Liver (tissue), 9 donors: Measurements from ENCODE around the gene RGS18. TPM values are rescaled to one million over a fixed set of nuclear protein-coding genes. Genes with fewer than 3 reads are reported as not detected.
"Not testable (repeated sequence)": the region's sequence is repeated elsewhere in the genome, so short reads cannot be mapped to it uniquely, and the experiment has no call there.

Experiments used
- DNase-seq: peaks from one replicate; pipeline ENCODE4 v3.0.0-alpha.2; 2017; ENCODE audit warnings: low spot score
- H3K27ac ChIP-seq, 2 donors: one replicate each; pipeline ENCODE4 v1.7.0; 2013; ENCODE audit warnings: inconsistent platforms in 2 of 2, low read length in 2 of 2, control low read depth in 1 of 2, low read depth in 1 of 2, mild to moderate bottlenecking in 1 of 2
- H3K27me3 ChIP-seq, 4 donors: one replicate each; pipeline versions ENCODE4 v1.6.1 to v1.7.0; 2013; ENCODE audit warnings: low read length in 3 of 4, inconsistent platforms in 1 of 4, mild to moderate bottlenecking in 1 of 4, moderate library complexity in 1 of 4; ENCODE audit not compliant: control insufficient read depth in 4 of 4, insufficient read depth in 4 of 4
- H3K36me3 ChIP-seq, 4 donors: one replicate each; pipeline versions ENCODE4 v1.6.1 to v1.7.0; 2013; ENCODE audit warnings: low read length in 3 of 4, mild to moderate bottlenecking in 3 of 4, low read depth in 1 of 4, moderate library complexity in 1 of 4; ENCODE audit not compliant: control insufficient read depth in 4 of 4, insufficient read depth in 3 of 4
- H3K4me1 ChIP-seq, 4 donors: one replicate each; pipeline versions ENCODE4 v1.6.1 to v1.7.0; 2013; ENCODE audit warnings: low read length in 3 of 4, mild to moderate bottlenecking in 3 of 4, moderate library complexity in 1 of 4; ENCODE audit not compliant: control insufficient read depth in 4 of 4, insufficient read depth in 4 of 4
- H3K4me3 ChIP-seq, 3 donors: one replicate each; pipeline versions ENCODE4 v1.6.1 to v1.7.0; 2013; ENCODE audit warnings: low read length in 3 of 3, control low read depth in 1 of 3, low read depth in 1 of 3, mild to moderate bottlenecking in 1 of 3
- H3K9ac ChIP-seq, 2 donors: one replicate each; pipeline ENCODE4 v1.7.0; 2013; ENCODE audit warnings: low read length in 2 of 2, mild to moderate bottlenecking in 2 of 2, moderate library complexity in 2 of 2, control low read depth in 1 of 2, low read depth in 1 of 2
- H3K9me3 ChIP-seq, 4 donors: one replicate each; pipeline versions ENCODE4 v1.6.1 to v1.7.0; 2013; ENCODE audit warnings: low read length in 3 of 4; ENCODE audit not compliant: control insufficient read depth in 4 of 4
- ATF3 ChIP-seq: IDR thresholded peaks from 2 replicates; pipeline ENCODE4 v1.6.1; 2016; ENCODE audit warnings: antibody characterized with exemption
- CTCF ChIP-seq: fragments of 150-350 bp; IDR thresholded peaks from 2 replicates; pipeline ENCODE4 v1.5.1; 2017; ENCODE audit warnings: improper control_type of control experiment, low read depth, low read length; ENCODE audit not compliant: missing input control
- EGR1 ChIP-seq, 2 donors: IDR thresholded peaks; 2 replicates each; pipeline ENCODE4 v1.6.1; 2016 to 2018; ENCODE audit warnings: antibody characterized with exemption in 2 of 2, low read depth in 2 of 2
- FOXA2 ChIP-seq: IDR thresholded peaks from 2 replicates; pipeline ENCODE4 v1.6.1; 2016; ENCODE audit warnings: antibody characterized with exemption
- GABPA ChIP-seq, 2 donors: IDR thresholded peaks in 1 of 2; conservative IDR thresholded peaks in 1 of 2; 2 replicates each; pipeline ENCODE4 v1.6.1; 2016; ENCODE audit warnings: antibody characterized with exemption in 2 of 2, mild to moderate bottlenecking in 1 of 2, moderate library complexity in 1 of 2
- HNF4A ChIP-seq, 2 donors: conservative IDR thresholded peaks; 2 replicates each; pipeline ENCODE4 v1.6.1; 2016; ENCODE audit warnings: antibody characterized with exemption in 2 of 2, mild to moderate bottlenecking in 2 of 2
- HNF4G ChIP-seq: IDR thresholded peaks from 2 replicates; pipeline ENCODE4 v1.6.1; 2016; ENCODE audit warnings: antibody characterized with exemption
- RAD21 ChIP-seq, 2 donors: IDR thresholded peaks; 2 replicates each; pipeline ENCODE4 v1.6.1; 2016; ENCODE audit warnings: antibody characterized with exemption in 2 of 2, mild to moderate bottlenecking in 2 of 2
- RXRA ChIP-seq, 2 donors: IDR thresholded peaks; 2 replicates each; pipeline ENCODE4 v1.6.1; 2017 to 2018; ENCODE audit warnings: antibody characterized with exemption in 2 of 2, mild to moderate bottlenecking in 1 of 2
- SP1 ChIP-seq: IDR thresholded peaks from 2 replicates; pipeline ENCODE4 v1.6.1; 2018; ENCODE audit warnings: antibody characterized with exemption, mild to moderate bottlenecking
- TAF1 ChIP-seq: conservative IDR thresholded peaks from 2 replicates; pipeline ENCODE4 v1.6.1; 2016; ENCODE audit warnings: antibody characterized with exemption, mild to moderate bottlenecking
- YY1 ChIP-seq: IDR thresholded peaks from 2 replicates; pipeline ENCODE4 v1.6.1; 2016; ENCODE audit warnings: antibody characterized with exemption, mild to moderate bottlenecking
- WGBS: extraction: QIAGEN DNeasy Blood & Tissue Kit; methylation state at CpG from one replicate; pipeline ENCODE4 v1.1.7; 2013; 5-methylcytosine and 5-hydroxymethylcytosine counted together
- polyA plus RNA-seq, 2 donors: library from polyadenylated mRNA; stranded (reverse) in 1 of 2; unstranded in 1 of 2; fragments of 200-250 nt in 1 of 2; fragments of >200 nt in 1 of 2; fragmentation: Nextera tagmentation in 1 of 2; extraction: Ambion mirVana in 1 of 2; gene quantifications; one replicate each; pipeline versions ENCODE4 v1.2.1 to v1.2.3, GENCODE V29; 2013 to 2015
- total RNA-seq, 2 donors: library from RNA; depleted of rRNA; stranded (reverse); fragments of >200 nt; gene quantifications; one replicate each; pipeline ENCODE4 v1.2.3, GENCODE V29; 2014
- TF ChIP-seq, protein P1 (sequence below): IDR thresholded peaks from 2 replicates; pipeline ENCODE4 v1.6.1; 2016; ENCODE audit warnings: antibody characterized with exemption
- TF ChIP-seq, protein P2 (sequence below): IDR thresholded peaks from 2 replicates; pipeline ENCODE4 v1.6.1; 2016; ENCODE audit warnings: antibody characterized with exemption
- donor health status: healthy.
- donor health status: healthy.
- donor health status: healthy.
- donor health status: healthy.
- donor health status: healthy.

RGS18 gene
- total and polyA plus RNA-seq, 4 donors, result 1.0 to 11.1 (median 1.8) TPM

DNA sequence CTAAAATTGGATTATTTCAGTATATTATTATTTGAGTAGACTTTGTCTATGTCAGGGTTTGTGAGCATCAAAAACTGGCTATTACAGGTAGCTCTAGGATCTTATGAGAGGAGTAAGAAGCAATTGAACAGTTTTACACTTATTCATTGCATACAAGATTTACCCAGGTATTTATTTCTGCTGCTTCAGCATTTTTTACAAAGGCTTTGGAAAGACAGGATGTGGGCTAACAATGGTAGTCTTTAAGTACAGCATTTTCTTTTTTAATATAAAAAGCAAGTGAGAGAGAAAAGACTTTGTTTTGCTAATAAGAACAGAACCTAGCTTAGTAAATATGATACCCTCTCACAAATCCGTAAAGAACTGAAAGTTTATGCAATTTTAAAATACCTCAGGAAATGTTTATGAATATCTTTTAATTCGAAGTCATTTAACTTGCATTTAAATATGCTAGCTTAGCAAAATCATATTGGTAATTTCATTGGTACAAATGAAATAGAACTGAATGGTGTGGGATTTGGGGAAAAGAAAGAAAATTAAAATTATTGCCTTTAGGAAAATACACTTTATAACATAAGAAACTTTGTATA is 32.1 kb upstream of the RGS18 start:
- no peaks in the 10 kb centered on the region for H3K27me3 ChIP-seq
- no peak overlapping the region for H3K9ac ChIP-seq
- H3K9me3 ChIP-seq, result no peaks in the 10 kb centered on the region
- TF ChIP-seq HNF4G, result no peak
- TF ChIP-seq YY1, result no peak
- TF ChIP-seq SP1, result no peak
- TF ChIP-seq TAF1, result no peak
- TF ChIP-seq, protein P1, sequence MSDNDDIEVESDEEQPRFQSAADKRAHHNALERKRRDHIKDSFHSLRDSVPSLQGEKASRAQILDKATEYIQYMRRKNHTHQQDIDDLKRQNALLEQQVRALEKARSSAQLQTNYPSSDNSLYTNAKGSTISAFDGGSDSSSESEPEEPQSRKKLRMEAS, result no peak
- no peak for TF ChIP-seq FOXA2
- H3K27ac ChIP-seq, result no peak overlapping the region
- H3K36me3 ChIP-seq, result no peaks in the 10 kb centered on the region
- no peak overlapping the region for H3K4me3 ChIP-seq
- H3K4me1 ChIP-seq, result no peaks in the 10 kb centered on the region
- no peak for DNase-seq
- 42% methylated on average over 2 of the region's 2 CpGs for WGBS

DNA sequence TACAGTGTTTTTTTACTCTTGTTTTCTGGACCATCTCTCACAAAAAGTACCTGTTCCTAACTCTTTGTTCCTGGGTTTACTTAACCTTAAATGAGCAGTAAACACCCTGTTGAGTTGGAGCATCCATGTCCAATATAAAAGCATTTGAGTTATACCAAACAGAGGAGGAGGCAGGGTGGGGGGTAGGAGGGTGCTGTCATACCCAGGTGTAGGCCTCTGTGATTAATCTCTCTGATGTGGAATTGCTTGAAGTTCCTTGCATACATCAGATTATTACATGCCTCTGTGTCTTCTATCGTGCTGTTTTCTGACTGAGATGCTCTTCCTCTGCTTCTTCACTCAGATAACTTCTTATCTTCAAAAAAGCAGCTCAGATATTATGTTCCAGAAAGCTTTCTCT is 28.1 kb upstream of the RGS18 start:
- DNase-seq, result no peak
- Histone ChIP-seq H3K9me3 (no peaks in the 10 kb centered on the region), H3K4me1 (no peaks in the 10 kb centered on the region), H3K9ac (no peak overlapping the region), H3K27me3 (no peaks in the 10 kb centered on the region), H3K4me3 (no peak overlapping the region), H3K36me3 (no peaks in the 10 kb centered on the region), H3K27ac (no peak overlapping the region)
- no peak for TF ChIP-seq FOXA2
- no peak for TF ChIP-seq RXRA (IDR thresholded peaks at IDR 0.05)
- TF ChIP-seq, protein P2, sequence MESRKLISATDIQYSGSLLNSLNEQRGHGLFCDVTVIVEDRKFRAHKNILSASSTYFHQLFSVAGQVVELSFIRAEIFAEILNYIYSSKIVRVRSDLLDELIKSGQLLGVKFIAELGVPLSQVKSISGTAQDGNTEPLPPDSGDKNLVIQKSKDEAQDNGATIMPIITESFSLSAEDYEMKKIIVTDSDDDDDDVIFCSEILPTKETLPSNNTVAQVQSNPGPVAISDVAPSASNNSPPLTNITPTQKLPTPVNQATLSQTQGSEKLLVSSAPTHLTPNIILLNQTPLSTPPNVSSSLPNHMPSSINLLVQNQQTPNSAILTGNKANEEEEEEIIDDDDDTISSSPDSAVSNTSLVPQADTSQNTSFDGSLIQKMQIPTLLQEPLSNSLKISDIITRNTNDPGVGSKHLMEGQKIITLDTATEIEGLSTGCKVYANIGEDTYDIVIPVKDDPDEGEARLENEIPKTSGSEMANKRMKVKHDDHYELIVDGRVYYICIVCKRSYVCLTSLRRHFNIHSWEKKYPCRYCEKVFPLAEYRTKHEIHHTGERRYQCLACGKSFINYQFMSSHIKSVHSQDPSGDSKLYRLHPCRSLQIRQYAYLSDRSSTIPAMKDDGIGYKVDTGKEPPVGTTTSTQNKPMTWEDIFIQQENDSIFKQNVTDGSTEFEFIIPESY, result no peak
- no peak for TF ChIP-seq GABPA (IDR thresholded peaks at IDR 0.05 in 1 of 2, conservative IDR thresholded peaks at IDR 0.05 in 1 of 2)
- no peak for TF ChIP-seq YY1
- no peak for TF ChIP-seq ATF3
- TF ChIP-seq HNF4A (conservative IDR thresholded peaks at IDR 0.05), result no peak
- no peak for TF ChIP-seq RAD21 (IDR thresholded peaks at IDR 0.05)
- no peak for TF ChIP-seq HNF4G
- TF ChIP-seq EGR1 (IDR thresholded peaks at IDR 0.05; ENCODE audit: low read depth in 2 of 2), result no peak
- TF ChIP-seq CTCF, result no peak
- WGBS, result 61% methylated on average over 1 of the region's 1 CpG

GRCh38 chr1:192130865-192131264 is 27.4 kb upstream of the RGS18 start:
- WGBS, result 82% methylated on average over 5 of the region's 5 CpGs
- H3K9me3 ChIP-seq, H3K4me1 ChIP-seq, H3K9ac ChIP-seq, DNase-seq, H3K27me3 ChIP-seq, H3K36me3 ChIP-seq, H3K27ac ChIP-seq, H3K4me3 ChIP-seq: not testable (repeated sequence)
